ENCODE data around the gene OBSCN.

OBSCN gene

GRCh38 chr1:228369608-228370438, 162.0 kb downstream of the OBSCN start:
- H3K4me3 ChIP-seq (replicated peaks; ENCODE audit: low read depth, low read length): no peak overlapping the region
- TF ChIP-seq CTCF (IDR thresholded peaks at IDR 0.05; ENCODE audit: low read depth, low read length, missing control alignments): no peak
- no peak for DNase-seq (ENCODE audit: extremely low read depth, low read depth)

DNA sequence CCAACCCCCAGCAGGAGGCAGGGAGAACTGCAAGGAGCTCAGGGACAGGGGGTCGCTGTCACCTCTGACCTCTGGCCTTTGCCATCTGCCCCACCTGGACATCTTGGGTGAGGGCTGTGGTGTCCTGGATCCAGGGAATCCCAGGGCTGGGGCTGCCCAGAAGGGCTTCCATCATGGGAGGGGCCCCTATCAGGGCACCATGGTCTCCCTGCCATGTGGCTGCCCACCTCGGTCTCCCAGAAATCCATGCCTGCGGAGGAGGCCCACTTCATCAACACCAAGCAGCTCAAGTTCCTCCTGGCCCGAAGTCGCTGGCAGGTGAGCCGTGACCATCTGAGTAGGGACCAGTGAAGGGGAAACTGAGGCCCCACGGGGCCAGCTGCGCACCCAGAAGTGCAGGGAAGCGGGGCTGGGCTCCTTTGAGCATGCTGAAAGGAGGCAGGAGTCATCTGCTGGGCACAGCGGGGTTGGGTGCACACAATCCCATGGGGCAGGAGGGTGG, 162.6 kb downstream of the OBSCN start:
- no peak overlapping the region for H3K4me3 ChIP-seq (replicated peaks; ENCODE audit: low read depth, low read length)
- TF ChIP-seq CTCF (IDR thresholded peaks at IDR 0.05; ENCODE audit: low read depth, low read length, missing control alignments): no peak
- no peak for DNase-seq (ENCODE audit: extremely low read depth, low read depth)

GRCh38 chr1:228370941-228371740, 163.3 kb downstream of the OBSCN start:
- TF ChIP-seq CTCF (IDR thresholded peaks at IDR 0.05; ENCODE audit: low read depth, low read length, missing control alignments): no peak
- DNase-seq (ENCODE audit: extremely low read depth, low read depth): no peak
- no peak overlapping the region for H3K4me3 ChIP-seq (replicated peaks; ENCODE audit: low read depth, low read length)

GRCh38 chr1:228371741-228372182, 163.9 kb downstream of the OBSCN start:
- no peak overlapping the region for H3K4me3 ChIP-seq (replicated peaks; ENCODE audit: low read depth, low read length)
- no peak for DNase-seq (ENCODE audit: extremely low read depth, low read depth)
- no peak for TF ChIP-seq CTCF (IDR thresholded peaks at IDR 0.05; ENCODE audit: low read depth, low read length, missing control alignments)

DNA sequence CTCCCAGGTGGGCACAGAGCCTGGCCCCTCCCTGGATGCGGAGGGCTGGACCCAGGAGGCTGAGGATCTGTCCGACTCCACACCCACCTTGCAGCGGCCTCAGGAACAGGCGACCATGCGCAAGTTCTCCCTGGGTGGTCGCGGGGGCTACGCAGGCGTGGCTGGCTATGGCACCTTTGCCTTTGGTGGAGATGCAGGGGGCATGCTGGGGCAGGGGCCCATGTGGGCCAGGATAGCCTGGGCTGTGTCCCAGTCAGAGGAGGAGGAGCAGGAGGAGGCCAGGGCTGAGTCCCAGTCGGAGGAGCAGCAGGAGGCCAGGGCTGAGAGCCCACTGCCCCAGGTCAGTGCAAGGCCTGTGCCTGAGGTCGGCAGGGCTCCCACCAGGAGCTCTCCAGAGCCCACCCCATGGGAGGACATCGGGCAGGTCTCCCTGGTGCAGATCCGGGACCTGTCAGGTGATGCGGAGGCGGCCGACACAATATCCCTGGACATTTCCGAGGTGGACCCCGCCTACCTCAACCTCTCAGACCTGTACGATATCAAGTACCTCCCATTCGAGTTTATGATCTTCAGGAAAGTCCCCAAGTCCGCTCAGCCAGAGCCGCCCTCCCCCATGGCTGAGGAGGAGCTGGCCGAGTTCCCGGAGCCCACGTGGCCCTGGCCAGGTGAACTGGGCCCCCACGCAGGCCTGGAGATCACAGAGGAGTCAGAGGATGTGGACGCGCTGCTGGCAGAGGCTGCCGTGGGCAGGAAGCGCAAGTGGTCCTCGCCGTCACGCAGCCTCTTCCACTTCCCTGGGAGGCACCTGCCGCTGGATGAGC, 164.5 kb downstream of the OBSCN start:
- no peak for TF ChIP-seq CTCF (IDR thresholded peaks at IDR 0.05; ENCODE audit: low read depth, low read length, missing control alignments)
- DNase-seq (ENCODE audit: extremely low read depth, low read depth): no peak

GRCh38 chr1:228373004-228373680, 165.3 kb downstream of the OBSCN start:
- no peak for TF ChIP-seq CTCF (IDR thresholded peaks at IDR 0.05; ENCODE audit: low read depth, low read length, missing control alignments)
- H3K4me3 ChIP-seq (replicated peaks; ENCODE audit: low read depth, low read length): no peak overlapping the region
- DNase-seq (ENCODE audit: extremely low read depth, low read depth): no peak

More for the DNA sequence above, 164.5 kb downstream of the OBSCN start:
- H3K4me3 ChIP-seq (replicated peaks; ENCODE audit: low read depth, low read length): no peak overlapping the region

All from HFF-Myc (cell line).